LHCN-M2 (cell line): ENCODE results near the gene CFAP251. TPM values are rescaled to one million over a fixed set of nuclear protein-coding genes. Genes with fewer than 3 reads are reported as not detected.
A peak's percentile ranks its signal among the peaks of the same experiment; 100 is the strongest.
"Not testable (repeated sequence)": the region's sequence is repeated elsewhere in the genome, so short reads cannot be mapped to it uniquely, and the experiment has no call there.

Source experiments
- DNase-seq: peaks from one replicate; pipeline ENCODE4 v3.0.0-alpha.2; 2012; ENCODE audit warnings: low read depth
- polyA plus RNA-seq: library from polyadenylated mRNA; unstranded; fragments of >200 nt; gene quantifications from one replicate; pipeline ENCODE4 v1.2.1, GENCODE V29; 2012; ENCODE audit warnings: missing spikeins
- total RNA-seq: library from RNA; depleted of rRNA; stranded (reverse); fragments of >200 nt; gene quantifications from 2 replicates; pipeline ENCODE4 v1.2.3, GENCODE V29; 2014; rRNA removed

The CFAP251 gene
- 2.1 and 2.2 TPM in 2 replicates for total RNA-seq
- polyA plus RNA-seq: 4.3 TPM

- DNase-seq: no peak
These were observed at the start of gene CFAP251 for GRCh38 chr12:121917950-121918678. TSS of gene CFAP251 (plus strand) at chr12:121918592. CDS start at chr12:121921306, 2,714 bp downstream.

GRCh38 chr12:121869229-121869628, 49.2 kb upstream of the CFAP251 start:
- not testable (repeated sequence) for DNase-seq

GRCh38 chr12:121871467-121871866, 46.9 kb upstream of the CFAP251 start:
- no peak for DNase-seq

- DNase-seq: peak; percentile 78
These were observed 45.7 kb upstream of the CFAP251 start for GRCh38 chr12:121872546-121873215.

GRCh38 chr12:121873216-121873569, 45.2 kb upstream of the CFAP251 start:
- DNase-seq: no peak

- no peak for DNase-seq
These were observed 44.3 kb upstream of the CFAP251 start for GRCh38 chr12:121874071-121874470.

GRCh38 chr12:121875582-121875981, 42.8 kb upstream of the CFAP251 start:
- DNase-seq: no peak

- not testable (repeated sequence) for DNase-seq
These were observed 42.3 kb upstream of the CFAP251 start for GRCh38 chr12:121876080-121876447.

- DNase-seq: no peak
These were observed 35.1 kb upstream of the CFAP251 start for GRCh38 chr12:121883315-121883660.

- DNase-seq: peak; percentile 41
These were observed 33.3 kb upstream of the CFAP251 start for GRCh38 chr12:121885129-121885528.

- DNase-seq: no peak
These were observed 30.3 kb upstream of the CFAP251 start for GRCh38 chr12:121888083-121888477.

- peak; percentile 97 for DNase-seq
These were observed 29.7 kb upstream of the CFAP251 start, which contains the start of gene PSMD9 for GRCh38 chr12:121888478-121889273. TSS of gene PSMD9 (plus strand) at chr12:121888790. CDS start at chr12:121888857, 67 bp downstream.

GRCh38 chr12:121889274-121889624, 29.1 kb upstream of the CFAP251 start:
- DNase-seq: no peak

- DNase-seq: not testable (repeated sequence)
These were observed 28.7 kb upstream of the CFAP251 start for GRCh38 chr12:121889661-121890060.

GRCh38 chr12:121892673-121893561, 25.5 kb upstream of the CFAP251 start:
- DNase-seq: no peak

GRCh38 chr12:121893961-121894460, 24.4 kb upstream of the CFAP251 start:
- DNase-seq: peak; percentile 74

GRCh38 chr12:121894633-121895032, 23.8 kb upstream of the CFAP251 start:
- peak; percentile 32 for DNase-seq

GRCh38 chr12:121898287-121898686, 20.1 kb upstream of the CFAP251 start:
- DNase-seq: no peak

- DNase-seq: no peak
These were observed 18.8 kb upstream of the CFAP251 start for GRCh38 chr12:121899590-121899989.

- no peak for DNase-seq
These were observed 15.2 kb upstream of the CFAP251 start for GRCh38 chr12:121903202-121903601.

- no peak for DNase-seq
These were observed 12.6 kb upstream of the CFAP251 start for GRCh38 chr12:121905746-121906145.
